Pons (tissue), 1 donor: ENCODE data around the gene IFNA4.

ENCODE experiments used
- DNase-seq: peaks from one replicate; pipeline ENCODE4 v3.0.0-alpha.2; 2016; ENCODE audit warnings: low spot score

Gene IFNA4

GRCh38 chr9:21165516-21165915 is 21.9 kb downstream of the IFNA4 start:
- DNase-seq, result no peak

- peak; percentile 24 for DNase-seq
Measured at GRCh38 chr9:21160178-21160577, 27.2 kb downstream of the IFNA4 start.

GRCh38 chr9:21155501-21155900 is 31.9 kb downstream of the IFNA4 start:
- DNase-seq, result no peak

- peak; percentile 51 for DNase-seq
Measured at GRCh38 chr9:21154018-21154608, 33.3 kb downstream of the IFNA4 start.

GRCh38 chr9:21153336-21154017 is 33.9 kb downstream of the IFNA4 start:
- no peak for DNase-seq

- DNase-seq, result no peak
Measured at GRCh38 chr9:21144603-21145002, 42.8 kb downstream of the IFNA4 start.

GRCh38 chr9:21141427-21141882 is 45.9 kb downstream of the IFNA4 start, which contains the start of gene IFNW1:
Gene IFNW1 (minus strand): TSS chr9:21141832. CDS start chr9:21141570, 262 bp downstream.
- no peak for DNase-seq

- no peak for DNase-seq
Measured at GRCh38 chr9:21137020-21137419, 50.4 kb downstream of the IFNA4 start.
